ENCODE data around the gene MGMT.

Gene MGMT

GRCh38 chr10:129704786-129705525 lies 237.9 kb downstream of the MGMT start:
- ATAC-seq (ENCODE audit: insufficient read depth, low read depth) (no peak), DNase-seq (no peak)
- Histone ChIP-seq H3K79me2 (ENCODE audit: insufficient read depth, low read length) (no peaks in the 10 kb centered on the region), H3K4me2 (ENCODE audit: insufficient read depth, low read length) (no peak overlapping the region), H3K4me3 (ENCODE audit: low read depth in 1 of 2, low read length in 2 of 2) (no peak overlapping the region), H3K9me3 (ENCODE audit: insufficient read depth, low read length, severe bottlenecking) (no peaks in the 10 kb centered on the region), H3K36me3 (ENCODE audit: insufficient read depth, low read length) (peaks cover 11% of the 10 kb centered on the region), H3K27ac (ENCODE audit: low read length) (no peak overlapping the region), H3K9ac (ENCODE audit: low read depth, low read length) (no peak overlapping the region), H2AFZ (ENCODE audit: low read depth, low read length) (no peak overlapping the region), H3K27me3 (ENCODE audit: insufficient read depth, low read length, poor library complexity) (no peaks in the 10 kb centered on the region), H3K4me1 (ENCODE audit: insufficient read depth, low read length) (peaks cover 14% of the 10 kb centered on the region), H4K20me1 (ENCODE audit: insufficient read depth, low read length) (peaks cover 13% of the 10 kb centered on the region)
- TF ChIP-seq, protein P1, sequence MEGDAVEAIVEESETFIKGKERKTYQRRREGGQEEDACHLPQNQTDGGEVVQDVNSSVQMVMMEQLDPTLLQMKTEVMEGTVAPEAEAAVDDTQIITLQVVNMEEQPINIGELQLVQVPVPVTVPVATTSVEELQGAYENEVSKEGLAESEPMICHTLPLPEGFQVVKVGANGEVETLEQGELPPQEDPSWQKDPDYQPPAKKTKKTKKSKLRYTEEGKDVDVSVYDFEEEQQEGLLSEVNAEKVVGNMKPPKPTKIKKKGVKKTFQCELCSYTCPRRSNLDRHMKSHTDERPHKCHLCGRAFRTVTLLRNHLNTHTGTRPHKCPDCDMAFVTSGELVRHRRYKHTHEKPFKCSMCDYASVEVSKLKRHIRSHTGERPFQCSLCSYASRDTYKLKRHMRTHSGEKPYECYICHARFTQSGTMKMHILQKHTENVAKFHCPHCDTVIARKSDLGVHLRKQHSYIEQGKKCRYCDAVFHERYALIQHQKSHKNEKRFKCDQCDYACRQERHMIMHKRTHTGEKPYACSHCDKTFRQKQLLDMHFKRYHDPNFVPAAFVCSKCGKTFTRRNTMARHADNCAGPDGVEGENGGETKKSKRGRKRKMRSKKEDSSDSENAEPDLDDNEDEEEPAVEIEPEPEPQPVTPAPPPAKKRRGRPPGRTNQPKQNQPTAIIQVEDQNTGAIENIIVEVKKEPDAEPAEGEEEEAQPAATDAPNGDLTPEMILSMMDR (IDR thresholded peaks at IDR 0.05; ENCODE audit: borderline replicate concordance, extremely low read depth, low read length, poor library complexity, severe bottlenecking) = no peak
- no peak for TF ChIP-seq EZH2 (IDR thresholded peaks at IDR 0.05; ENCODE audit: borderline replicate concordance, low read depth, low read length, severe bottlenecking)

DNA sequence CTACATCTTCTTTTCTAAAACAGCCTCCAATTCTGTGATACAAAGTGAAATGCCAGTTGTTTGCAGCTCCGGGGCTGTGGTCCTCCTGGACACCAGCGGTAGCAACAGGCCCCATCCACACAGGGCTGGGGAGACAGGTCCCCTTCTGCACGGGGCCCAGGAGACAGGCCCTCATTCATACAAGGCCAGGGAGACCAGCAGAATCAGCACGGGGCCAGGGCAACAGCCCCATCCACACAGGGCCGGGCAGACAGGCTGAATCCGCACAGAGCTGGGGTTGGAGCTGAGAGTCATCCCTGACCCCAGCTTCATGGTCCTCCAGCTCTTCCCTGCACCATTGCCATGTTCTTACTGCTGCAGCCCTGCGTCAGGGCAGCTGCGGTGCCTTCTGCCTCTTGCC lies 238.6 kb downstream of the MGMT start:
- Histone ChIP-seq H3K4me3 (ENCODE audit: low read depth in 1 of 2, low read length in 2 of 2) (no peak overlapping the region), H2AFZ (ENCODE audit: low read depth, low read length) (no peak overlapping the region), H3K79me2 (ENCODE audit: insufficient read depth, low read length) (no peaks in the 10 kb centered on the region), H3K9ac (ENCODE audit: low read depth, low read length) (no peak overlapping the region), H4K20me1 (ENCODE audit: insufficient read depth, low read length) (peaks cover 11% of the 10 kb centered on the region), H3K4me2 (ENCODE audit: insufficient read depth, low read length) (no peak overlapping the region), H3K9me3 (ENCODE audit: insufficient read depth, low read length, severe bottlenecking) (no peaks in the 10 kb centered on the region), H3K27me3 (ENCODE audit: insufficient read depth, low read length, poor library complexity) (no peaks in the 10 kb centered on the region), H3K4me1 (ENCODE audit: insufficient read depth, low read length) (peaks cover 14% of the 10 kb centered on the region), H3K36me3 (ENCODE audit: insufficient read depth, low read length) (peaks cover 15% of the 10 kb centered on the region), H3K27ac (ENCODE audit: low read length) (no peak overlapping the region)
- ATAC-seq (ENCODE audit: insufficient read depth, low read depth) (no peak), DNase-seq (no peak)
- TF ChIP-seq, protein P1 (IDR thresholded peaks at IDR 0.05; ENCODE audit: borderline replicate concordance, extremely low read depth, low read length, poor library complexity, severe bottlenecking) = no peak
- no peak for TF ChIP-seq EZH2 (IDR thresholded peaks at IDR 0.05; ENCODE audit: borderline replicate concordance, low read depth, low read length, severe bottlenecking)

GRCh38 chr10:129706081-129706480 lies 239.0 kb downstream of the MGMT start:
- peaks cover 15% of the 10 kb centered on the region for H3K36me3 ChIP-seq (ENCODE audit: insufficient read depth, low read length)
- no peak overlapping the region for H3K27ac ChIP-seq (ENCODE audit: low read length)
- no peak overlapping the region for H2AFZ ChIP-seq (ENCODE audit: low read depth, low read length)
- no peak overlapping the region for H3K4me2 ChIP-seq (ENCODE audit: insufficient read depth, low read length)
- TF ChIP-seq EZH2 (IDR thresholded peaks at IDR 0.05; ENCODE audit: borderline replicate concordance, low read depth, low read length, severe bottlenecking) = no peak
- TF ChIP-seq, protein P1 (IDR thresholded peaks at IDR 0.05; ENCODE audit: borderline replicate concordance, extremely low read depth, low read length, poor library complexity, severe bottlenecking) = no peak
- ATAC-seq (ENCODE audit: insufficient read depth, low read depth) (no peak), DNase-seq (no peak)
- no peak overlapping the region for H3K4me3 ChIP-seq (ENCODE audit: low read depth in 1 of 2, low read length in 2 of 2)
- H3K9ac ChIP-seq (ENCODE audit: low read depth, low read length) = no peak overlapping the region
- no peaks in the 10 kb centered on the region for H3K79me2 ChIP-seq (ENCODE audit: insufficient read depth, low read length)
- H4K20me1 ChIP-seq (ENCODE audit: insufficient read depth, low read length) = peaks cover 11% of the 10 kb centered on the region
- peaks cover 14% of the 10 kb centered on the region for H3K4me1 ChIP-seq (ENCODE audit: insufficient read depth, low read length)
- no peaks in the 10 kb centered on the region for H3K9me3 ChIP-seq (ENCODE audit: insufficient read depth, low read length, severe bottlenecking)
- no peaks in the 10 kb centered on the region for H3K27me3 ChIP-seq (ENCODE audit: insufficient read depth, low read length, poor library complexity)
